ENCODE results near the gene TRAM2. TPM values are rescaled to one million over a fixed set of nuclear protein-coding genes. Genes with fewer than 3 reads are reported as not detected.

Gene TRAM2
- total and polyA plus RNA-seq, 10 of the 15 experiments (the other 5 are each of a cell fraction or from before 2014, with no cell fraction given): 2.5 to 15.0 (median 11.0) TPM

DNA sequence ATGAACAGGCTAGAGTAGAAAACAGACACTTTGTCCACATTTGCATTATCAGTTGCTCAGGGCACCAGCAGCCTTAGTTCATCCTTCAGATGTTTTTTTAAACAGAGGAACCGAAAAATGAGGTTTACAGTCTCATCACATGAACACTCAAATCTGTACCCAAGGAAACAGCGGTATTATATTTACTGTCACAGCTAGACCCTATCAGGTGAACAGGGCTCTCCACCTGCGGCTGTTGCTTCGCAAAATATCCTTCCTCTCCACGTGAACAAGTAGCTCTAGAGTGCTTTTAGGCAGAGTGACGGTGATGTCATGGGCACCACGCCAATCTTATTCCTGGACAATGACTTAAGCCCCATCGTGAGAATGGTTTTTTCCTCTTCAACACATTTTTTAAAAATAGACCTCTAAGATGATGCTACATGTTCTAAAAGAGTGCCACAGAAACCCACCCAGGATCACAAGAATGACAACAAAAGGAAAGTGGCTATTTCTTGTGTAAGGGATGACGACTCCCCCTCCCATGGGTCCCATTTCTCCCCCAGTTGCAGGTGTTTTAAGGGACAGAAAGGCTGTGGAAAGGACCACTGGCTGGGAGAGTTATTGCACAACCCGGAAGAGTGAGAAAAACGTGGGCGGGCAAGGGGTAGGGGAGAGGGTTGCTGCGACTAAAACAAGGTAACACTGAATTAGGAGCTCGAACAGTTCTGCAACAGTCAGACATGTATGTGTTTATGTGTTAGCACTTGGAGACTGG lies 79.0 kb downstream of the TRAM2 start (continued):
- TF ChIP-seq, protein P1, sequence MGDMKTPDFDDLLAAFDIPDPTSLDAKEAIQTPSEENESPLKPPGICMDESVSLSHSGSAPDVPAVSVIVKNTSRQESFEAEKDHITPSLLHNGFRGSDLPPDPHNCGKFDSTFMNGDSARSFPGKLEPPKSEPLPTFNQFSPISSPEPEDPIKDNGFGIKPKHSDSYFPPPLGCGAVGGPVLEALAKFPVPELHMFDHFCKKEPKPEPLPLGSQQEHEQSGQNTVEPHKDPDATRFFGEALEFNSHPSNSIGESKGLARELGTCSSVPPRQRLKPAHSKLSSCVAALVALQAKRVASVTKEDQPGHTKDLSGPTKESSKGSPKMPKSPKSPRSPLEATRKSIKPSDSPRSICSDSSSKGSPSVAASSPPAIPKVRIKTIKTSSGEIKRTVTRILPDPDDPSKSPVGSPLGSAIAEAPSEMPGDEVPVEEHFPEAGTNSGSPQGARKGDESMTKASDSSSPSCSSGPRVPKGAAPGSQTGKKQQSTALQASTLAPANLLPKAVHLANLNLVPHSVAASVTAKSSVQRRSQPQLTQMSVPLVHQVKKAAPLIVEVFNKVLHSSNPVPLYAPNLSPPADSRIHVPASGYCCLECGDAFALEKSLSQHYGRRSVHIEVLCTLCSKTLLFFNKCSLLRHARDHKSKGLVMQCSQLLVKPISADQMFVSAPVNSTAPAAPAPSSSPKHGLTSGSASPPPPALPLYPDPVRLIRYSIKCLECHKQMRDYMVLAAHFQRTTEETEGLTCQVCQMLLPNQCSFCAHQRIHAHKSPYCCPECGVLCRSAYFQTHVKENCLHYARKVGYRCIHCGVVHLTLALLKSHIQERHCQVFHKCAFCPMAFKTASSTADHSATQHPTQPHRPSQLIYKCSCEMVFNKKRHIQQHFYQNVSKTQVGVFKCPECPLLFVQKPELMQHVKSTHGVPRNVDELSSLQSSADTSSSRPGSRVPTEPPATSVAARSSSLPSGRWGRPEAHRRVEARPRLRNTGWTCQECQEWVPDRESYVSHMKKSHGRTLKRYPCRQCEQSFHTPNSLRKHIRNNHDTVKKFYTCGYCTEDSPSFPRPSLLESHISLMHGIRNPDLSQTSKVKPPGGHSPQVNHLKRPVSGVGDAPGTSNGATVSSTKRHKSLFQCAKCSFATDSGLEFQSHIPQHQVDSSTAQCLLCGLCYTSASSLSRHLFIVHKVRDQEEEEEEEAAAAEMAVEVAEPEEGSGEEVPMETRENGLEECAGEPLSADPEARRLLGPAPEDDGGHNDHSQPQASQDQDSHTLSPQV (IDR thresholded peaks at IDR 0.05): no peak
- peak; percentile 80 for TF ChIP-seq BCL11A (IDR thresholded peaks at IDR 0.05; ENCODE audit: low read depth, low read length)
- TF ChIP-seq SIX5 (IDR thresholded peaks at IDR 0.05; ENCODE audit: low read depth, low read length, severe bottlenecking): no peak
- TF ChIP-seq, protein P2, sequence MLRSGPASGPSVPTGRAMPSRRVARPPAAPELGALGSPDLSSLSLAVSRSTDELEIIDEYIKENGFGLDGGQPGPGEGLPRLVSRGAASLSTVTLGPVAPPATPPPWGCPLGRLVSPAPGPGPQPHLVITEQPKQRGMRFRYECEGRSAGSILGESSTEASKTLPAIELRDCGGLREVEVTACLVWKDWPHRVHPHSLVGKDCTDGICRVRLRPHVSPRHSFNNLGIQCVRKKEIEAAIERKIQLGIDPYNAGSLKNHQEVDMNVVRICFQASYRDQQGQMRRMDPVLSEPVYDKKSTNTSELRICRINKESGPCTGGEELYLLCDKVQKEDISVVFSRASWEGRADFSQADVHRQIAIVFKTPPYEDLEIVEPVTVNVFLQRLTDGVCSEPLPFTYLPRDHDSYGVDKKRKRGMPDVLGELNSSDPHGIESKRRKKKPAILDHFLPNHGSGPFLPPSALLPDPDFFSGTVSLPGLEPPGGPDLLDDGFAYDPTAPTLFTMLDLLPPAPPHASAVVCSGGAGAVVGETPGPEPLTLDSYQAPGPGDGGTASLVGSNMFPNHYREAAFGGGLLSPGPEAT (IDR thresholded peaks at IDR 0.05; ENCODE audit: low read depth): peak; percentile 62; the same call in 1 of the 2 replicates
- TF ChIP-seq, protein P3, sequence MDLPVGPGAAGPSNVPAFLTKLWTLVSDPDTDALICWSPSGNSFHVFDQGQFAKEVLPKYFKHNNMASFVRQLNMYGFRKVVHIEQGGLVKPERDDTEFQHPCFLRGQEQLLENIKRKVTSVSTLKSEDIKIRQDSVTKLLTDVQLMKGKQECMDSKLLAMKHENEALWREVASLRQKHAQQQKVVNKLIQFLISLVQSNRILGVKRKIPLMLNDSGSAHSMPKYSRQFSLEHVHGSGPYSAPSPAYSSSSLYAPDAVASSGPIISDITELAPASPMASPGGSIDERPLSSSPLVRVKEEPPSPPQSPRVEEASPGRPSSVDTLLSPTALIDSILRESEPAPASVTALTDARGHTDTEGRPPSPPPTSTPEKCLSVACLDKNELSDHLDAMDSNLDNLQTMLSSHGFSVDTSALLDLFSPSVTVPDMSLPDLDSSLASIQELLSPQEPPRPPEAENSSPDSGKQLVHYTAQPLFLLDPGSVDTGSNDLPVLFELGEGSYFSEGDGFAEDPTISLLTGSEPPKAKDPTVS (IDR thresholded peaks at IDR 0.05; ENCODE audit: low read depth, low read length): no peak
- TF ChIP-seq SUZ12 (IDR thresholded peaks at IDR 0.05; ENCODE audit: unreplicated experiment): no peak
- TF ChIP-seq GATAD2B (conservative IDR thresholded peaks at IDR 0.05; ENCODE audit: low read depth): peak; percentile 43; the same call in 1 of the 2 replicates
- peak; percentile 96; the same call in 1 of the 2 replicates for TF ChIP-seq ZBED1 (IDR thresholded peaks at IDR 0.05; ENCODE audit: borderline replicate concordance)
- peak; percentile 93 for TF ChIP-seq BHLHE40 (IDR thresholded peaks at IDR 0.05; ENCODE audit: borderline replicate concordance in 1 of 2, low read depth in 2 of 2, low read length in 1 of 2)
- TF ChIP-seq SP1 (IDR thresholded peaks at IDR 0.05; ENCODE audit: low read depth, low read length): no peak
- peak; percentile 97 for TF ChIP-seq SPI1 (IDR thresholded peaks at IDR 0.05; ENCODE audit: borderline replicate concordance, insufficient read depth, low read depth, low read length)
- no peak for TF ChIP-seq NR2C2 (IDR thresholded peaks at IDR 0.05; ENCODE audit: borderline replicate concordance, control insufficient read depth, insufficient read length, low read depth)
- TF ChIP-seq CBX3 (IDR thresholded peaks at IDR 0.05; ENCODE audit: borderline replicate concordance, low read depth): no peak
- no peak for TF ChIP-seq KAT2A (conservative IDR thresholded peaks at IDR 0.05; ENCODE audit: control insufficient read depth, low read depth, low read length)
- TF ChIP-seq SUPT20H (IDR thresholded peaks at IDR 0.05; ENCODE audit: borderline replicate concordance, control insufficient read depth, low read depth, low read length): no peak
- TF ChIP-seq, protein P4, sequence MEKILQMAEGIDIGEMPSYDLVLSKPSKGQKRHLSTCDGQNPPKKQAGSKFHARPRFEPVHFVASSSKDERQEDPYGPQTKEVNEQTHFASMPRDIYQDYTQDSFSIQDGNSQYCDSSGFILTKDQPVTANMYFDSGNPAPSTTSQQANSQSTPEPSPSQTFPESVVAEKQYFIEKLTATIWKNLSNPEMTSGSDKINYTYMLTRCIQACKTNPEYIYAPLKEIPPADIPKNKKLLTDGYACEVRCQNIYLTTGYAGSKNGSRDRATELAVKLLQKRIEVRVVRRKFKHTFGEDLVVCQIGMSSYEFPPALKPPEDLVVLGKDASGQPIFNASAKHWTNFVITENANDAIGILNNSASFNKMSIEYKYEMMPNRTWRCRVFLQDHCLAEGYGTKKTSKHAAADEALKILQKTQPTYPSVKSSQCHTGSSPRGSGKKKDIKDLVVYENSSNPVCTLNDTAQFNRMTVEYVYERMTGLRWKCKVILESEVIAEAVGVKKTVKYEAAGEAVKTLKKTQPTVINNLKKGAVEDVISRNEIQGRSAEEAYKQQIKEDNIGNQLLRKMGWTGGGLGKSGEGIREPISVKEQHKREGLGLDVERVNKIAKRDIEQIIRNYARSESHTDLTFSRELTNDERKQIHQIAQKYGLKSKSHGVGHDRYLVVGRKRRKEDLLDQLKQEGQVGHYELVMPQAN (conservative IDR thresholded peaks at IDR 0.05): no peak; the same call in 1 of the 2 replicates
- peak; percentile 60 for TF ChIP-seq SMAD1 (IDR thresholded peaks at IDR 0.05; ENCODE audit: low read depth, partially characterized antibody)
- TF ChIP-seq NFXL1 (IDR thresholded peaks at IDR 0.05; ENCODE audit: borderline replicate concordance): no peak
- peak; percentile 90 for TF ChIP-seq MXI1 (IDR thresholded peaks at IDR 0.05; ENCODE audit: low read depth, low read length)
- TF ChIP-seq JUND (IDR thresholded peaks at IDR 0.05; ENCODE audit: low read depth, low read length): peak; percentile 19; the same call in 1 of the 2 replicates
